GM12878 (cell line): ENCODE results near the gene GFOD2.

Experiments used
- CBFB ChIP-seq: IDR thresholded peaks from 2 replicates; pipeline ENCODE4 v1.6.1; 2016; ENCODE audit warnings: antibody characterized with exemption, low read depth
- CHD4 ChIP-seq: fragments of 200-600 bp; sonication (generic); IDR thresholded peaks from 2 replicates; pipeline ENCODE4 v1.6.1; 2016; ENCODE audit warnings: mild to moderate bottlenecking
- CTCF ChIP-seq, 3 experiments: IDR thresholded peaks in 2 of 3; conservative IDR thresholded peaks in 1 of 3; 2 replicates each; pipeline ENCODE4 v1.5.1; 2011; ENCODE audit warnings: low read depth in 3 of 3, low read length in 3 of 3, mild to moderate bottlenecking in 3 of 3, control low read depth in 2 of 3, moderate library complexity in 2 of 3, inconsistent platforms in 1 of 3, mixed read lengths in 1 of 3; ENCODE audit not compliant: control insufficient read depth in 2 of 3, insufficient read depth in 1 of 3; ENCODE audit errors: extremely low read depth in 1 of 3
- POLR2AphosphoS5 ChIP-seq: IDR thresholded peaks from 2 replicates; pipeline ENCODE4 v1.6.1; 2011; ENCODE audit warnings: mild to moderate bottlenecking, low read length, inconsistent platforms
- SP1 ChIP-seq: IDR thresholded peaks from one replicate; pipeline ENCODE4 v1.6.1; 2011; ENCODE audit warnings: low read depth, low read length

GRCh38 chr16:67730326-67730725 is 11.2 kb upstream of the GFOD2 start:
- TF ChIP-seq SP1, result no peak
- no peak for TF ChIP-seq POLR2AphosphoS5
- TF ChIP-seq CHD4, result no peak
- TF ChIP-seq CTCF (IDR thresholded peaks at IDR 0.05 in 2 of 3, conservative IDR thresholded peaks at IDR 0.05 in 1 of 3; ENCODE audit: control insufficient read depth in 2 of 3, extremely low read depth in 1 of 3, insufficient read depth in 1 of 3, low read depth in 3 of 3, low read length in 3 of 3), result no peak
- no peak for TF ChIP-seq CBFB
